Measurements from ENCODE around the gene DCC.

- TF ChIP-seq CTCF (IDR thresholded peaks at IDR 0.05) (no peak), POLR2A (IDR thresholded peaks at IDR 0.05) (no peak)
These were observed 605.6 kb downstream of the DCC start for GRCh38 chr18:52945552-52945951.

All from body of pancreas (tissue), 4 donors.